Embryonic facial prominence (tissue), 1 donor: ENCODE results near the gene CLASRP.

Experiments
- DNase-seq: peaks from one replicate; pipeline ENCODE4 v3.0.0-alpha.2; 2016; ENCODE audit errors: extremely low spot score

The CLASRP gene

GRCh38 chr19:45021971-45022370 is 16.9 kb upstream of the CLASRP start:
- DNase-seq, result no peak

GRCh38 chr19:45023048-45023447 is 15.8 kb upstream of the CLASRP start:
- DNase-seq, result no peak

DNA sequence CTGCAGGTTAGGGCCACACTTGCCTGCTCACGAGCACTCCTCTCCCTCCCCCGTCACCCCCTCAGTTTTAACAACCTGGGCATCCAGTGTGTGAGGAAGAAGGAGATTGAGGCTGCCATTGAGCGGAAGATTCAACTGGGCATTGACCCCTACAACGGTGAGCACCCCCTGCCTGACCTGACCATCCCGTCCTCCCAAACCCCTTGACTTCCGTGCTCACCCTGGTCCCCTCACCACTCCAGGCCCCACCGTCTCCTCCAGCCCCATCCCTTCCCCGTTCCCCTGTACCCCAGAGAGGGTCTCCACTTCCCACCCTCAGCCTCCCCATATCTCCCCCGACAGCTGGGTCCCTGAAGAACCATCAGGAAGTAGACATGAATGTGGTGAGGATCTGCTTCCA is 13.6 kb upstream of the CLASRP start:
- DNase-seq, result no peak

DNA sequence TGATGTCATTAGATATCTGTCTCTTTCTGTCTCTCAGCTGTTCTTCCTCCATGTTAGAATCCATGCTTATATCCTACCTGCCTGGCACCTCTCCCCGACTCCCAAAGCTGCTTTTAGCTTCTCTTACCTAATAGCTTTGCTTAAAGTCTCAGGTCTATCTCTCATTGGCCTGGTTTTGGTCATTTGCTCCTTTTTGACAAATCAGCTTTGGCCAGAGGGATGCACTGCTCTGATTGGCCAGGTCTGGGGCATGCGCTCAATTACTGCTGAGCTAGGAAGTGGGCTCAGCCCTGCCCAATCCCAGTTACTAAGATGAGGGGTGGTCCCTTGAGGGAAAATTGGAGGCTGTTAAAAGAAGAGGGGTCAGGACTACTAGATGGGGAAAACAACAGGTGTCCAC is 11.5 kb upstream of the CLASRP start:
- no peak for DNase-seq

DNA sequence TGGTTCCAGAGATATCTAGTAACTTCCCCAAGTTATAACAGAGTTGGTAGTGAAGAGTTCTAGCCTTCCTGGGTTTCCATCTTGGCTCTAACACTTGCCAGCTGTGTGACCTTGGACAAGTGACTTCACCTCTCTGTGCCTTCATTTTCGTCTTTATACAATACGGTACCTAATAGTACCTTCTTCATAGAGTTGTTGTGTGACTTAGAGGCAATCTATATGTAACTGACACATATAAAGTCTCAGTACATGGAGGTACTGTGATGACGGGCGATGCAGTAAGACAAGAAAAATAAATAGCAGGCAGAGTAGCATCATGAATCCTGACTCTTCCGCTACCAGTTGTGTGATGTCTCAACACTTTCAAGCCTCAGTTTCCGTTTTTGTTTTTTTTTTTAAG is 8.0 kb upstream of the CLASRP start:
- DNase-seq, result no peak

GRCh38 chr19:45032421-45032820 is 6.4 kb upstream of the CLASRP start:
- no peak for DNase-seq

GRCh38 chr19:45035755-45036154 is 3.1 kb upstream of the CLASRP start:
- DNase-seq, result no peak

DNA sequence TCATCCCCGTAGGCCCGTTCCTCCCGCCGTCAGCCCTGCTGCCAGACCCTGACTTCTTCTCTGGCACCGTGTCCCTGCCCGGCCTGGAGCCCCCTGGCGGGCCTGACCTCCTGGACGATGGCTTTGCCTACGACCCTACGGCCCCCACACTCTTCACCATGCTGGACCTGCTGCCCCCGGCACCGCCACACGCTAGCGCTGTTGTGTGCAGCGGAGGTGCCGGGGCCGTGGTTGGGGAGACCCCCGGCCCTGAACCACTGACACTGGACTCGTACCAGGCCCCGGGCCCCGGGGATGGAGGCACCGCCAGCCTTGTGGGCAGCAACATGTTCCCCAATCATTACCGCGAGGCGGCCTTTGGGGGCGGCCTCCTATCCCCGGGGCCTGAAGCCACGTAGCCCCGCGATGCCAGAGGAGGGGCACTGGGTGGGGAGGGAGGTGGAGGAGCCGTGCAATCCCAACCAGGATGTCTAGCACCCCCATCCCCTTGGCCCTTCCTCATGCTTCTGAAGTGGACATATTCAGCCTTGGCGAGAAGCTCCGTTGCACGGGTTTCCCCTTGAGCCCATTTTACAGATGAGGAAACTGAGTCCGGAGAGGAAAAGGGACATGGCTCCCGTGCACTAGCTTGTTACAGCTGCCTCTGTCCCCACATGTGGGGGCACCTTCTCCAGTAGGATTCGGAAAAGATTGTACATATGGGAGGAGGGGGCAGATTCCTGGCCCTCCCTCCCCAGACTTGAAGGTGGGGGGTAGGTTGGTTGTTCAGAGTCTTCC is 1.3 kb upstream of the CLASRP start:
- no peak for DNase-seq

DNA sequence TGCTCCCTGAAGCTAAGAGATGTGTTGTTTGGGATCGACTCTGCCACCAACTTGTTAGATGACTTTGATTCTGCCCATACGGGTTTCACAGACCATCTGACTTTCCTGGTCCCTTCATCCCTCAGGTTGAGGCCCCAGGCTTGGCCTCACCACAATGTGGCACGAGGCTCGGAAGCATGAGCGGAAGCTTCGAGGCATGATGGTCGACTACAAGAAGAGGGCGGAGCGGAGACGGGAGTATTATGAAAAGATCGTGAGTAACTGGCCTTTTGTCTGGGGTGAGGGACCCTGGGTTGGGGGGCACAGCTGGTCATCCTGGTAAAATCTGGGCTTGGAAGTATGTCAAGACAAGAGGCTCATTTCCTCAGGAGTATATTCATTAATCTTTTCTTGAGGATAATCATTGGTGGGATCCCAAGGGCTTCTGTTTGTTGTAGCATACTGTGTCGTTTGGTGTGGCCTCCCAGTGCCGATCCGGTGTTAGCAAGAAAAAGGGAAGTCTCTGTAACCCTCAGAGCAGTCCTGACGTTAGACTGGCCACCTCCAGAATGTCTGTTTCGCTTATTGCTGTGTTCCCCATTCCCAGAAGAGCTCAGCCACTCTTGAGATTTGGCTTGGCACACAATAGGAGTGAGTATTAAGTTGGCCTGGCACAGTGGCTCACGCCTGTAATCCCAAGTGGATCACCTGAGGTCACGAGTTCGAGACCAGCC is 1.4 kb downstream of the CLASRP start:
- no peak for DNase-seq

DNA sequence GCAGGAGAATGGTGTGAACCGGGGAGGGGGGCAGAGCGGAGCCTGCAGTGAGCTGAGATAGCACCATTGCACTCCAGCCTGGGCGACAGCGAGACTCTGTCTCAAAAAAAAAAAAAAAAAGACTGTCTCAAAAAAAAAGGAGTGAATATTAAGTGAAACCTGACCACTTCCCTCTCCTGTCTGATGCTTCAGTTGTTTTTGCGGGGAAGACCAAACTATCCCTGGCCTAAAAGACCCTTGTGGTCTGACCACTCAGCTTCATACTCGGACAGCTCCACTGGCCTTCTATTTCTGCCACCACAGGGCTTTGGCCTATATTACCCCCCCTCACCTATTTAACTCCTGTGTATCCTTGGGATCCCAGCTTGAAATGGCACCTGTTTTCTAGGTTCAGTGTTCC is 2.3 kb downstream of the CLASRP start:
- DNase-seq, result no peak

- no peak for DNase-seq
Observed at GRCh38 chr19:45045671-45046353, 7.0 kb downstream of the CLASRP start.

DNA sequence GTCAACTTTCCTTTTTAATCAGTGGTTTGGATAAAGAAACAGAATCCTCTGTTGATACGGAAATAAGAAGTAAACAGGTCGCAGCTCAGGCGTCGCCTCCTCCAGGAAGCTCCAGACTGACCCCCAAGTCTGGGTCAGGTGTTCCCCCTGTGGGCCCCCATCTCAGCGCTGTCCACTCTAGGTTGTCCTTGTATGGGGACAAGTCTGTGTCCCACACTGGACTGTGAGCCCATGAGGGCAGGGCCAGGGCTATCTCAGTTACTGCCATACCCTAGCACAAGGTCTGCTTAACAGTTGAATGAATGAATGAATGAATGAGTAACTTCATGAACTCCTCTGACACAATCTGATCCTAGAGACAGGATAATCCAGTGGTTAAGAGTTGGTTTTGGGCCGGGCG is 7.5 kb downstream of the CLASRP start:
- DNase-seq, result no peak

- DNase-seq, result no peak
Observed at GRCh38 chr19:45047188-45047797, 8.4 kb downstream of the CLASRP start.

DNA sequence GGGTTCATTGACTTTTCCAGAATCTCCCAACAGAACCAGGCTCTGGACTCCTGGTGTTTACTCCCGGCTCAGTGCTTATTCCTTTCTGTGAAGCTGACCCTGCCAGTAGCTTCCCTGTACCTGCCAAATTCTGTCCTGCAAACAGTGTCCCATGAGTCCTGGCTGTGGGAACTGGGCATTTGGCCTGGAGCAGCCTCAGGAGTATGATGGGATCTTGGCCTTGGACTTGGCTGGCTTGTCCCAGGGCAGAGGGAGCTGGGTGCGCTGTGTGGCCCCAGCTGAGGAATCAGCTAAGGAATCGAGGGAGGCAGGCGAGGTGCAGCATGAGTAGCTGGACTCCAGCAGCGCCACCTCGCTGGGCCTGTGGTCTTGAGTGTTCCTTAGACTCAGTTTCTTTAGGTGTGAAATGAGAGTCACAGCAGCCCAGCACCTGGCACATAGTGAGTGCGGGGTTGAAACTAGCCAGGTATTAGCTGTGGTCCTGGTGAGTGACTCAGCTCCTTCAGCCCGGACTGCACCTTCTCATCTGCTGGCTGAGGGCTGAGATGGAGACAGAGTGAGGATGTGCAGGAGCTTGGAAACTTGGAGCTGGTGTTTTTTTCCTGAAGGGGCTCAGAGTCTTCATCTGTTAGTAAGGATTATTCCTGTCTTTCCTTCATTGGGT is 10.4 kb downstream of the CLASRP start:
- no peak for DNase-seq

- DNase-seq, result no peak
Observed at GRCh38 chr19:45050036-45050435, 11.2 kb downstream of the CLASRP start.

DNA sequence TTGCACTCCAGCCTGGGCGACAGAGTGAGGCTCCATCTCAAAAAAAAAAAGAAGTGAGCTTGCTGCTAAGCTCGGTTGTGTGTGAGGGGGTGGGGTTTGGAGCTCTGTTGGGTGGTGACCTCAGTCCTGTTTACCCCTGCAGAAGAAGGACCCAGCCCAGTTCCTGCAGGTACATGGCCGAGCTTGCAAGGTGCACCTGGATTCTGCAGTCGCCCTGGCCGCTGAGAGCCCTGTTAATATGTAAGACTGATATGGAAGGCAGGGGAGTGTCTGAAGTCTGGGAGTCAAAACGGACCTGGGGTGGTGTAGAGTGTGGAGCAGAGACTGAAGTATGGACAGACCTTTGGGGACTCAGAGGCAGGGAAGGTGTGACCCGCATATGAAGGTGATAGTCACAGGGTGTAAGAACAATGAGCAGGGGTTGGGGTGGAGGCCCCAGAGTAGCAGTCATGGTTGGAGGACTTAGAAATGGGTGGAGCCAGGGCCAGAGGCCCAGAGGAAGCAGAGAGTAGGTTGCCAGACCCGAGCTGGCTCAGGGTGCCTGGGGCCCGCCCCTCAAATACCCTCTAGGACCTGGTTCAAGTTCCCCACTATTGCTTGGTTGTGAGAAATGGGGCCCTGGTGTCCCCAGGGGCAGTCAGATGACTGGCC is 13.2 kb downstream of the CLASRP start:
- DNase-seq, result no peak

DNA sequence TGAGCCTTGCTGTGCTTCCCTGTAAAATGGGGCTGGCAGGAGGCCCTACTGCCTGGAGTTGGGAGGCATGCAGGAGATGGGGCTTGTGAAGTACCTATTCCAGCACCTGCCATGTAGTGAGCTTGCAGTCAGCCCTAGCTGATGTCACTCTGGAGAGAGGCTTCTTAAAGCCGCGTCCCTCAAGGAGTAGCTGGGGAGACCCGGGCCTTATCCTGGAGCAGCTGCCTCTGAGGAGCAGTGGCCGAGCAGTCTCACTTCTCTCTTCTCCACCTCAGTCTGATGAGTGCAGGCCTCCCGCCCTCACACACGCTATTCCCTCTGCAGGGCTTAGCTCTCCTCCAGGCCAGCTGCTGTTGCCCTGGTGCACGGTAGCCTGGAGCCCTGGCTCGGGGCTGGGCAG is 18.0 kb downstream of the CLASRP start:
- DNase-seq, result no peak

GRCh38 chr19:45057444-45057843 is 18.6 kb downstream of the CLASRP start:
- no peak for DNase-seq

DNA sequence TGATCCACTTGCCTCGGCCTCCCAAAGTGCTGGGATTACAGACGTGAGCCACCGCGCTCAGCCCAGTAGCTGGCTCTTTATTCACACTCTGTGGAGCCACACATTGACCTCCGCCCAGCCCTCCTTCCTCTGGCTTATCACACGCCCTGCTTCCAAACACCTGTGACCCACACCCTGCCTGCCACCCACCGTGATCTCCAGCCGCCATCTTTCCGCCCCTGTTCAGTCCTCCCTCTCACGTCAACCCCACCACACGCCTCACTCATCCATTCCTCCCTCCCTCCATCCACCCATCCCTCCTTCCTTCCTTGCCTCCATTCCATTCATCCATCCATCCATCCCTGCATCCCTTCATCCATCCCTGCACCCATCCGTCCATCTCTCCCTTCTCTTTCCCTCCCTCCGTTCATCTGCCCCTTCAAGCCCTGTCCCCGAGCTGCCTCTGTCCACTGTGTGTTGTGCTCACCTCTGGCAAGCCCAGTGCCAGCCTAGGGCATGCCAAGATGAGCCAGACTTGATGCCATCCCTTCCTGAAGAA is 19.8 kb downstream of the CLASRP start:
- no peak for DNase-seq

DNA sequence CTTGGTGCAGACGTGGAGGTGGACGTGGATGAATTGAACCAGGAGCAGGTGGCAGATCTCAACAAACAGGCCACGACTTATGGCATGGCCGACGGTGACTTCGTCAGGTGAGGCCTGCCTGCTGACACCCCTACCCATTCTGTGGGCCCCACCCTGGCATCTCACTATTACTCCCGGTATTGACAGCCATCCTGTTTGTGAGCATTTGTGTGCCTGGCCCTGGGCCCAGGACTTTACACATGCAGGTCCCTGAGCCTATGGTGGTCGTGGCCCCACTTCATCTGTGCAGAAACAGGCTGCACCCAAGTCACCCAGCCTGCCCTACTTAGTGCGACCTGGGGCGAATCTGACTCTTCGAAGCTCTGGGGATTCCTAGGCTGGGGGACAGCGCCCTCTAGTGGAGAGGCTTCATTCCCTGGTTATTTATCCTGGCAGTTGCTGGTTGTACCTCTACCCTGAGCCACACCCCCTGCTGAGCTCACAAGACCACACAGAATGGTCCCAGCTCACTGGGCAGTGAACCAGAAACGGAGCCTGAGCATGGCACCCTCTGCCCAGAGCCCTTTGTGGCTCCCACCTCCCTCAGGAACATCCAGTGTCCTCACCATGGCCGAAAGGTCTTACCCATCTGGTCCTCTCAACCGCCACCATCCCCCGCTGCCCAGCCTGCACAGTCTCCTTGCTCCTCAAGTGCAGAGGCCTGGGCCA is 20.6 kb downstream of the CLASRP start:
- DNase-seq, result no peak
